Ishikawa (cell line): ENCODE measurements around the gene TNNC1.
A peak's percentile ranks its signal among the peaks of the same experiment; 100 is the strongest.

Experiments used
- CEBPB ChIP-seq: IDR thresholded peaks from 2 replicates; pipeline ENCODE4 v1.6.1; 2012
- CREB1 ChIP-seq: IDR thresholded peaks from 2 replicates; pipeline ENCODE4 v1.6.1; 2012; ENCODE audit warnings: low read depth
- EGR1 ChIP-seq: IDR thresholded peaks from 2 replicates; pipeline ENCODE4 v1.6.1; 2012
- EP300 ChIP-seq: IDR thresholded peaks from 2 replicates; pipeline ENCODE4 v1.6.1; 2012; ENCODE audit warnings: borderline replicate concordance
- FOXM1 ChIP-seq: IDR thresholded peaks from 2 replicates; pipeline ENCODE4 v1.6.1; 2012; ENCODE audit warnings: low read depth, borderline replicate concordance
- MAX ChIP-seq: IDR thresholded peaks from 2 replicates; pipeline ENCODE4 v1.6.1; 2012
- NFIC ChIP-seq: IDR thresholded peaks from 2 replicates; pipeline ENCODE4 v1.6.1; 2012
- RAD21 ChIP-seq: IDR thresholded peaks from 2 replicates; pipeline ENCODE4 v1.6.1; 2012; ENCODE audit warnings: low read depth
- TAF1 ChIP-seq: IDR thresholded peaks from 2 replicates; pipeline ENCODE4 v1.6.1; 2012; ENCODE audit warnings: low read depth, mild to moderate bottlenecking
- TCF12 ChIP-seq: IDR thresholded peaks from 2 replicates; pipeline ENCODE4 v1.6.1; 2012; ENCODE audit warnings: low read depth
- TEAD4 ChIP-seq: IDR thresholded peaks from 2 replicates; pipeline ENCODE4 v1.6.1; 2012
- USF1 ChIP-seq: IDR thresholded peaks from 2 replicates; pipeline ENCODE4 v1.6.1; 2012
- YY1 ChIP-seq: IDR thresholded peaks from 2 replicates; pipeline ENCODE4 v1.6.1; 2012; ENCODE audit warnings: low read depth
- ZBTB7A ChIP-seq: IDR thresholded peaks from 2 replicates; pipeline ENCODE4 v1.6.1; 2012; ENCODE audit warnings: low read depth
- TF ChIP-seq, protein P1 (sequence below): IDR thresholded peaks from 2 replicates; pipeline ENCODE4 v1.6.1; 2012; ENCODE audit warnings: low read depth, mild to moderate bottlenecking

The TNNC1 gene

GRCh38 chr3:52453496-52454249, at the start of gene TNNC1:
Gene TNNC1, minus strand, starts transcription at chr3:52454041. Its CDS starts 26 bp downstream, at chr3:52454015.
- peak; percentile 72 for TF ChIP-seq TEAD4
- TF ChIP-seq CREB1, result no peak
- TF ChIP-seq, protein P1, sequence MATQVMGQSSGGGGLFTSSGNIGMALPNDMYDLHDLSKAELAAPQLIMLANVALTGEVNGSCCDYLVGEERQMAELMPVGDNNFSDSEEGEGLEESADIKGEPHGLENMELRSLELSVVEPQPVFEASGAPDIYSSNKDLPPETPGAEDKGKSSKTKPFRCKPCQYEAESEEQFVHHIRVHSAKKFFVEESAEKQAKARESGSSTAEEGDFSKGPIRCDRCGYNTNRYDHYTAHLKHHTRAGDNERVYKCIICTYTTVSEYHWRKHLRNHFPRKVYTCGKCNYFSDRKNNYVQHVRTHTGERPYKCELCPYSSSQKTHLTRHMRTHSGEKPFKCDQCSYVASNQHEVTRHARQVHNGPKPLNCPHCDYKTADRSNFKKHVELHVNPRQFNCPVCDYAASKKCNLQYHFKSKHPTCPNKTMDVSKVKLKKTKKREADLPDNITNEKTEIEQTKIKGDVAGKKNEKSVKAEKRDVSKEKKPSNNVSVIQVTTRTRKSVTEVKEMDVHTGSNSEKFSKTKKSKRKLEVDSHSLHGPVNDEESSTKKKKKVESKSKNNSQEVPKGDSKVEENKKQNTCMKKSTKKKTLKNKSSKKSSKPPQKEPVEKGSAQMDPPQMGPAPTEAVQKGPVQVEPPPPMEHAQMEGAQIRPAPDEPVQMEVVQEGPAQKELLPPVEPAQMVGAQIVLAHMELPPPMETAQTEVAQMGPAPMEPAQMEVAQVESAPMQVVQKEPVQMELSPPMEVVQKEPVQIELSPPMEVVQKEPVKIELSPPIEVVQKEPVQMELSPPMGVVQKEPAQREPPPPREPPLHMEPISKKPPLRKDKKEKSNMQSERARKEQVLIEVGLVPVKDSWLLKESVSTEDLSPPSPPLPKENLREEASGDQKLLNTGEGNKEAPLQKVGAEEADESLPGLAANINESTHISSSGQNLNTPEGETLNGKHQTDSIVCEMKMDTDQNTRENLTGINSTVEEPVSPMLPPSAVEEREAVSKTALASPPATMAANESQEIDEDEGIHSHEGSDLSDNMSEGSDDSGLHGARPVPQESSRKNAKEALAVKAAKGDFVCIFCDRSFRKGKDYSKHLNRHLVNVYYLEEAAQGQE, result no peak
- no peak for TF ChIP-seq YY1
- TF ChIP-seq EGR1, result no peak
- TF ChIP-seq TCF12, result no peak
- no peak for TF ChIP-seq MAX
- peak; percentile 57; the same call in 1 of the 2 replicates for TF ChIP-seq ZBTB7A
- no peak for TF ChIP-seq EP300
- TF ChIP-seq RAD21, result no peak
- TF ChIP-seq FOXM1, result no peak
- TF ChIP-seq TAF1, result no peak
- no peak for TF ChIP-seq NFIC
- TF ChIP-seq CEBPB, result no peak
- TF ChIP-seq USF1, result no peak

DNA sequence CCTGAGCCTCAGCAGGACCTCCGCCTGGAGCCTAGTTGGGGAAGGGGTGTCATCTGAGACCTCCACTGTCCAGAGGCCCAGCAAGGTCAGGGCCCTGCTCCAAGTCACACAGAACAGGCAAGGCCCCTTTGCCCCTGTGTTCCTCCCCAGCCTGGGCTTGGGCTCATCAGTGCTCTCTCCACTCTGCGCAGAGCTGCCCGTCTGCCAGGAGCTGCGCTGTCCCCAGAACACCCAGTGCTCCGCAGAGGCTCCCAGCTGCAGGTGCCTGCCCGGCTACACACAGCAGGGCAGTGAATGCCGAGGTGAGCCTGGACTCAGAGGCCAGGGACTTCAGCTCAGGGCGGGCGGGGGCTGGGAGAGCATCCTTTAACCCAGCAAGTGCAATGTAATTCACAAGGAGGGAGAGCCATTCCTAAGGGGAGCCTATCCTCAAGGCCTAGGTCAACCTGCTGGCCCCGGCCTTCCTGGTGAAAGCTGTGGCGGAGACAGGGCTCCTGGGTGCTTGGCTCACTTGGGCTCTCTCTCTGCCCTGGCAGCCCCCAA, 49.0 kb upstream of the TNNC1 start:
- TF ChIP-seq CEBPB (no peak), NFIC (no peak), USF1 (no peak)

DNA sequence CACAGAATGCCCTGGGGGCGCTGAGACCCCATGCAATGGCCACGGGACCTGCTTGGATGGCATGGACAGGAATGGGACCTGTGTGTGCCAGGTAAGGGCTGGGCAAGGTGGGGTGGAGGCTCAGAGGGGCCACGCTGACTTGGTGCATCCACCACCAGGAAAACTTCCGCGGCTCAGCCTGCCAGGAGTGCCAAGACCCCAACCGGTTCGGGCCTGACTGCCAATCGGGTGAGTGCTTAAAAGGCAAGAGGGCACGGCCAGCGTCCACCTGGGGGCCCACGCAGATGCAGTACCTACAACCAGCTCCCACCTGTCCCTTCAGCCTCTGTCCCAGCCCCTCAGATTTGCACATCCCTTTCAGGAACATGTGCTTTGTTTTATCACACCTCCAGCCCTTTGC, 48.2 kb upstream of the TNNC1 start:
- TF ChIP-seq RAD21 (no peak), FOXM1 (no peak), MAX (no peak), CREB1 (no peak)
- TF ChIP-seq, protein P1, result no peak

DNA sequence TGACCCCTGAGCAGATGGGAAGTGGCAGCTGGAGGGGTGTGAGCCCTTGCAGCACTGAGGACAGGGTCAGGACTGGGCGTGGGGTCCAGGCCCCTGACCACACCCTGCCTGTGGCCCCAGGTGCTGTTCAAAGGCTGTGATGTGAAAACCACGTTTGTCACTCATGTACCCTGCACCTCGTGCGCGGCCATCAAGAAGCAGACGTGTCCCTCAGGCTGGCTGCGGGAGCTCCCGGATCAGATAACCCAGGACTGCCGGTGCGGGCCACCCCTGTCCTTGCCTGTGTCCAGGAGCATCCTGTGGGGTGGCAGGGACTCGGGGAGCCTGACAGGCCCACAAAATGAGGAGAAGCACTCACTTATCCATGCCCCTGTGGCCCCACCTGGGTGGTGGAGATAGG, 47.2 kb upstream of the TNNC1 start:
- TF ChIP-seq FOXM1 (no peak), NFIC (no peak), CEBPB (no peak), EGR1 (no peak), RAD21 (no peak), TAF1 (no peak), MAX (no peak), ZBTB7A (no peak), CREB1 (no peak), TEAD4 (no peak), USF1 (no peak), TCF12 (no peak), YY1 (no peak), EP300 (no peak)
- TF ChIP-seq, protein P1, result no peak
